Activated CD4-positive, alpha-beta memory T cell treated with anti-CD3 and anti-CD28 coated beads for 36 hours (primary cell): ENCODE measurements around the gene PRUNE1. TPM values are rescaled to one million over a fixed set of nuclear protein-coding genes. Genes with fewer than 3 reads are reported as not detected.

ENCODE experiments used
- CTCF ChIA-PET: fragments of 350-600 bp; sonication (Branson Sonifier 250); formaldehyde crosslinking; loops from one replicate; lab custom pipeline; 2021; ENCODE audit warnings: antibody characterized with exemption, inconsistent platforms; lab: Charles Lee
- POLR2A ChIA-PET: fragments of 350-600 bp; sonication (Branson Sonifier 250); formaldehyde crosslinking; loops from one replicate; lab custom pipeline; 2021; ENCODE audit warnings: antibody characterized with exemption; lab: Charles Lee
- DNase-seq: peaks from one replicate; pipeline ENCODE4 v3.0.0-alpha.2; 2020
- H3K27ac Mint-ChIP-seq: one replicate; pipeline ENCODE4 v1.8.0; 2021; ENCODE audit warnings: mixed read lengths
- H3K27me3 Mint-ChIP-seq: one replicate; pipeline ENCODE4 v1.8.0; 2021; ENCODE audit warnings: mixed read lengths
- H3K36me3 Mint-ChIP-seq: one replicate; pipeline ENCODE4 v1.8.0; 2021; ENCODE audit warnings: mixed read lengths
- H3K4me1 Mint-ChIP-seq: one replicate; pipeline ENCODE4 v1.8.0; 2021; ENCODE audit warnings: low read depth, mixed read lengths
- H3K4me3 Mint-ChIP-seq: one replicate; pipeline ENCODE4 v1.8.0; 2021; ENCODE audit warnings: mild to moderate bottlenecking, mixed read lengths
- H3K9me3 Mint-ChIP-seq: one replicate; pipeline ENCODE4 v1.8.0; 2021; ENCODE audit warnings: mixed read lengths
- intact Hi-C: fragments of 100-400 bp; cut with micrococcal nuclease; formaldehyde crosslinking; loops from one replicate; pipeline ENCODE4 v1.15.1; 2023
- total RNA-seq, 2 experiments: library from RNA; stranded (reverse); gene quantifications; one replicate each; pipeline ENCODE4 v1.2.3, GENCODE V29; 2021

Gene PRUNE1
- 10 to 100 TPM; 12.5 to 17.5 TPM for total RNA-seq

GRCh38 chr1:151008244-151009205 is at the start of gene PRUNE1:
Gene PRUNE1, plus strand, starts transcription at chr1:151008449. Its CDS starts 184 bp downstream, at chr1:151008633.
- intact Hi-C loops = loop anchor here (1.0 to 5.0 kb wide), 9 partner anchors 40 to 641 kb away; partner anchors contain the start of genes ARNT, ENSA and TNFAIP8L2
- ChIA-PET CTCF (interaction anchor here (1.2 kb wide), 1 partner anchor 16 kb away, joined by 6 read pairs; no protein-coding TSS in a partner anchor), POLR2A (interaction anchor here (1.4 kb wide), 1 partner anchor 40 kb away, joined by 3 read pairs; the partner anchor contains the start of gene C1orf56)
- peaks cover 64% of the 10 kb centered on the region for H3K4me1 Mint-ChIP-seq
- peaks cover 5% of the 10 kb centered on the region for H3K36me3 Mint-ChIP-seq
- peak within 1 kb of the TSS; percentile 97 for H3K27ac Mint-ChIP-seq
- peak; percentile 97 for DNase-seq
- no peaks in the 10 kb centered on the region for H3K9me3 Mint-ChIP-seq
- peak within 1 kb of the TSS; percentile 99 for H3K4me3 Mint-ChIP-seq
- no peaks in the 10 kb centered on the region for H3K27me3 Mint-ChIP-seq

GRCh38 chr1:150960646-150961045 is 47.6 kb upstream of the PRUNE1 start:
- CTCF ChIA-PET = no interaction called here

GRCh38 chr1:150961756-150962155 is 46.5 kb upstream of the PRUNE1 start:
- Mint-ChIP-seq H3K27ac (peak overlapping the region; percentile 79), H3K4me1 (peaks cover 20% of the 10 kb centered on the region), H3K36me3 (peaks cover 55% of the 10 kb centered on the region), H3K9me3 (no peaks in the 10 kb centered on the region), H3K27me3 (no peaks in the 10 kb centered on the region), H3K4me3 (no peak overlapping the region)
- intact Hi-C loops = no loop called here
- CTCF ChIA-PET = interaction anchor here (0.8 to 1.6 kb wide), 2 partner anchors 17 to 19 kb away, joined by 4 to 5 read pairs; no protein-coding TSS in a partner anchor
- no peak for DNase-seq
- POLR2A ChIA-PET = no interaction called here

More at GRCh38 chr1:150960646-150961045, 47.6 kb upstream of the PRUNE1 start:
- intact Hi-C loops = no loop called here
- H3K4me1 Mint-ChIP-seq = peaks cover 20% of the 10 kb centered on the region
- no peak overlapping the region for H3K27ac Mint-ChIP-seq
- H3K9me3 Mint-ChIP-seq = no peaks in the 10 kb centered on the region
- no peak overlapping the region for H3K4me3 Mint-ChIP-seq
- no peak for DNase-seq
- peaks cover 46% of the 10 kb centered on the region for H3K36me3 Mint-ChIP-seq
- POLR2A ChIA-PET = no interaction called here
- no peaks in the 10 kb centered on the region for H3K27me3 Mint-ChIP-seq

GRCh38 chr1:150963321-150964163 is 44.7 kb upstream of the PRUNE1 start:
- peaks cover 64% of the 10 kb centered on the region for H3K36me3 Mint-ChIP-seq
- no peak overlapping the region for H3K4me3 Mint-ChIP-seq
- peak overlapping the region; percentile 15 for H3K27ac Mint-ChIP-seq
- no peaks in the 10 kb centered on the region for H3K9me3 Mint-ChIP-seq
- ChIA-PET CTCF (interaction anchor here (1.4 to 1.6 kb wide), 2 partner anchors 12 to 18 kb away, joined by 5 read pairs; no protein-coding TSS in a partner anchor), POLR2A (no interaction called here)
- H3K27me3 Mint-ChIP-seq = no peaks in the 10 kb centered on the region
- intact Hi-C loops = no loop called here
- DNase-seq = no peak
- peaks cover 11% of the 10 kb centered on the region for H3K4me1 Mint-ChIP-seq

- no peak for DNase-seq
- Mint-ChIP-seq H3K27ac (no peak overlapping the region), H3K4me1 (peaks cover 12% of the 10 kb centered on the region), H3K9me3 (no peaks in the 10 kb centered on the region), H3K27me3 (no peaks in the 10 kb centered on the region), H3K4me3 (no peak overlapping the region), H3K36me3 (peaks cover 68% of the 10 kb centered on the region)
- intact Hi-C loops = no loop called here
- POLR2A ChIA-PET = no interaction called here
- CTCF ChIA-PET = no interaction called here
Observed at GRCh38 chr1:150964164-150964489, 44.1 kb upstream of the PRUNE1 start.

GRCh38 chr1:150965605-150966004 is 42.6 kb upstream of the PRUNE1 start:
- POLR2A ChIA-PET = interaction anchor here (0.9 to 1.0 kb wide), 2 partner anchors 8 to 39 kb away, joined by 3 read pairs; partner anchors contain the start of gene SETDB1
- peaks cover 21% of the 10 kb centered on the region for H3K4me1 Mint-ChIP-seq
- intact Hi-C loops = no loop called here
- H3K27me3 Mint-ChIP-seq = no peaks in the 10 kb centered on the region
- no peak overlapping the region for H3K4me3 Mint-ChIP-seq
- DNase-seq = no peak
- no peak overlapping the region for H3K27ac Mint-ChIP-seq
- no peaks in the 10 kb centered on the region for H3K9me3 Mint-ChIP-seq
- CTCF ChIA-PET = interaction anchor here (1.0 to 1.4 kb wide), 4 partner anchors 14 to 191 kb away, joined by 3 to 6 read pairs (median 4); partner anchors contain the start of gene TNFAIP8L2
- H3K36me3 Mint-ChIP-seq = peaks cover 60% of the 10 kb centered on the region

- H3K27me3 Mint-ChIP-seq = no peaks in the 10 kb centered on the region
- H3K27ac Mint-ChIP-seq = peak overlapping the region; percentile 23
- POLR2A ChIA-PET = interaction anchor here (0.9 to 1.0 kb wide), 2 partner anchors 8 to 40 kb away, joined by 3 read pairs; partner anchors contain the start of gene SETDB1
- peaks cover 59% of the 10 kb centered on the region for H3K36me3 Mint-ChIP-seq
- CTCF ChIA-PET = interaction anchor here (0.6 to 1.4 kb wide), 4 partner anchors 13 to 33 kb away, joined by 3 to 6 read pairs (median 4); no protein-coding TSS in a partner anchor
- intact Hi-C loops = no loop called here
- H3K4me1 Mint-ChIP-seq = peaks cover 25% of the 10 kb centered on the region
- no peak overlapping the region for H3K4me3 Mint-ChIP-seq
- no peaks in the 10 kb centered on the region for H3K9me3 Mint-ChIP-seq
- no peak for DNase-seq
Observed at GRCh38 chr1:150966011-150966410, 42.2 kb upstream of the PRUNE1 start.

- Mint-ChIP-seq H3K4me1 (peaks cover 33% of the 10 kb centered on the region), H3K4me3 (no peak overlapping the region), H3K36me3 (peaks cover 45% of the 10 kb centered on the region), H3K27me3 (no peaks in the 10 kb centered on the region), H3K27ac (no peak overlapping the region), H3K9me3 (no peaks in the 10 kb centered on the region)
- ChIA-PET CTCF (no interaction called here), POLR2A (interaction anchor here (0.6 kb wide), 1 partner anchor 103 kb away, joined by 3 read pairs; no protein-coding TSS in a partner anchor)
- intact Hi-C loops = no loop called here
- no peak for DNase-seq
Observed at GRCh38 chr1:150967936-150968335, 40.3 kb upstream of the PRUNE1 start.

- intact Hi-C loops = no loop called here
- POLR2A ChIA-PET = no interaction called here
- CTCF ChIA-PET = interaction anchor here (3.4 kb wide), 1 partner anchor 12 kb away, joined by 18 read pairs; the partner anchor contains the start of gene ANXA9
- Mint-ChIP-seq H3K36me3 (peaks cover 42% of the 10 kb centered on the region), H3K4me1 (peaks cover 38% of the 10 kb centered on the region), H3K27ac (no peak overlapping the region), H3K9me3 (no peaks in the 10 kb centered on the region), H3K4me3 (no peak overlapping the region), H3K27me3 (no peaks in the 10 kb centered on the region)
- DNase-seq = no peak
Observed at GRCh38 chr1:150968491-150968890, 39.8 kb upstream of the PRUNE1 start.

GRCh38 chr1:150969626-150970025 is 38.6 kb upstream of the PRUNE1 start:
- ChIA-PET CTCF (interaction anchor here (3.4 kb wide), 1 partner anchor 11 kb away, joined by 18 read pairs; the partner anchor contains the start of gene ANXA9), POLR2A (no interaction called here)
- no peak overlapping the region for H3K4me3 Mint-ChIP-seq
- H3K4me1 Mint-ChIP-seq = peaks cover 40% of the 10 kb centered on the region
- no peaks in the 10 kb centered on the region for H3K27me3 Mint-ChIP-seq
- peaks cover 40% of the 10 kb centered on the region for H3K36me3 Mint-ChIP-seq
- H3K27ac Mint-ChIP-seq = no peak overlapping the region
- intact Hi-C loops = loop anchor here (10.0 kb wide), 2 partner anchors 485 to 735 kb away; partner anchors contain the start of genes ANP32E and TARS2
- DNase-seq = no peak
- H3K9me3 Mint-ChIP-seq = no peaks in the 10 kb centered on the region
